Measurements from ENCODE around the gene SYNE1. TPM values are rescaled to one million over a fixed set of nuclear protein-coding genes. Genes with fewer than 3 reads are reported as not detected.
A peak's percentile ranks its signal among the peaks of the same experiment; 100 is the strongest.

Gene SYNE1
- total and polyA plus RNA-seq, 9 donors: 70.4 to 279 (median 154) TPM

DNA sequence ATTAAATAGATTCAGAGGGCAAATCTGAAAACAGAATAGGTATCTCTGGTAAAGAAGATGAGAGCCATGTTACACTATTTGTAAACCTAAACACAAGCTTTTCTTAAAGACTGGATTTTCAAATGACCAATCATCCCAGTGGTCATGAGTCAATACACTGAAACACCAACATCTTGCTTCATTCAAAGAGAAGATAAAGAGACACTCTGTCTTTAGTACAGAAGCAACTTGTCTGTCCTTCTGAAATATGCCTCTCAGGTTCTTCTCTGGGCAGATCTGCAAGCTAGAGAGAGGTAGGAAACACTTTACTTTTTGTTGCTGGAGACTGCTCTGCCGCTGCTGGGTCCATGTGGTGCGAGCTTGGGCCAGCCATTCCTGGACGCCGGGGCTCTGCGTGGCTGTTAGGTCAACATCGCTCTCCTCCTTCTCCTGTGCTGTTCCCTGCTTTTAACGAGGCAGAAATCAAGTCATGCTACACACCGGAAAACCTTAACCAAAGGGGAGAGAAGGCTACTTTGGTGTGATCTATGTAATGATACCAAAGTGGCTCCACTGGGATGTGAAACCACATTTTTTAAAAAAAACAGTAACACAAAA is 368.2 kb downstream of the SYNE1 start:
- Histone ChIP-seq H3K36me3 (no peaks in the 10 kb centered on the region), H3K4me1 (ENCODE audit: insufficient read depth) (peaks cover 16% of the 10 kb centered on the region), H3K4me3 (no peak overlapping the region), H3K27me3 (no peaks in the 10 kb centered on the region), H3K27ac (no peak overlapping the region), H3K9me3 (no peaks in the 10 kb centered on the region)
- 74 to 80% (median 78%) methylated on average over 8 of the region's 8 CpGs for WGBS, 3 donors
- intact Hi-C loops (cut with DNase I): loop anchor here in 3 of 4 donors (5.0 to 10.0 kb wide), 3 partner anchors 504 to 827 kb away; no protein-coding TSS in a partner anchor
- DNase-seq: no peak
- no peak for TF ChIP-seq POLR2A (IDR thresholded peaks at IDR 0.05)
- no peak for TF ChIP-seq EP300 (IDR thresholded peaks at IDR 0.05)
- TF ChIP-seq, protein P1, sequence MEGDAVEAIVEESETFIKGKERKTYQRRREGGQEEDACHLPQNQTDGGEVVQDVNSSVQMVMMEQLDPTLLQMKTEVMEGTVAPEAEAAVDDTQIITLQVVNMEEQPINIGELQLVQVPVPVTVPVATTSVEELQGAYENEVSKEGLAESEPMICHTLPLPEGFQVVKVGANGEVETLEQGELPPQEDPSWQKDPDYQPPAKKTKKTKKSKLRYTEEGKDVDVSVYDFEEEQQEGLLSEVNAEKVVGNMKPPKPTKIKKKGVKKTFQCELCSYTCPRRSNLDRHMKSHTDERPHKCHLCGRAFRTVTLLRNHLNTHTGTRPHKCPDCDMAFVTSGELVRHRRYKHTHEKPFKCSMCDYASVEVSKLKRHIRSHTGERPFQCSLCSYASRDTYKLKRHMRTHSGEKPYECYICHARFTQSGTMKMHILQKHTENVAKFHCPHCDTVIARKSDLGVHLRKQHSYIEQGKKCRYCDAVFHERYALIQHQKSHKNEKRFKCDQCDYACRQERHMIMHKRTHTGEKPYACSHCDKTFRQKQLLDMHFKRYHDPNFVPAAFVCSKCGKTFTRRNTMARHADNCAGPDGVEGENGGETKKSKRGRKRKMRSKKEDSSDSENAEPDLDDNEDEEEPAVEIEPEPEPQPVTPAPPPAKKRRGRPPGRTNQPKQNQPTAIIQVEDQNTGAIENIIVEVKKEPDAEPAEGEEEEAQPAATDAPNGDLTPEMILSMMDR (IDR thresholded peaks at IDR 0.05): no peak

DNA sequence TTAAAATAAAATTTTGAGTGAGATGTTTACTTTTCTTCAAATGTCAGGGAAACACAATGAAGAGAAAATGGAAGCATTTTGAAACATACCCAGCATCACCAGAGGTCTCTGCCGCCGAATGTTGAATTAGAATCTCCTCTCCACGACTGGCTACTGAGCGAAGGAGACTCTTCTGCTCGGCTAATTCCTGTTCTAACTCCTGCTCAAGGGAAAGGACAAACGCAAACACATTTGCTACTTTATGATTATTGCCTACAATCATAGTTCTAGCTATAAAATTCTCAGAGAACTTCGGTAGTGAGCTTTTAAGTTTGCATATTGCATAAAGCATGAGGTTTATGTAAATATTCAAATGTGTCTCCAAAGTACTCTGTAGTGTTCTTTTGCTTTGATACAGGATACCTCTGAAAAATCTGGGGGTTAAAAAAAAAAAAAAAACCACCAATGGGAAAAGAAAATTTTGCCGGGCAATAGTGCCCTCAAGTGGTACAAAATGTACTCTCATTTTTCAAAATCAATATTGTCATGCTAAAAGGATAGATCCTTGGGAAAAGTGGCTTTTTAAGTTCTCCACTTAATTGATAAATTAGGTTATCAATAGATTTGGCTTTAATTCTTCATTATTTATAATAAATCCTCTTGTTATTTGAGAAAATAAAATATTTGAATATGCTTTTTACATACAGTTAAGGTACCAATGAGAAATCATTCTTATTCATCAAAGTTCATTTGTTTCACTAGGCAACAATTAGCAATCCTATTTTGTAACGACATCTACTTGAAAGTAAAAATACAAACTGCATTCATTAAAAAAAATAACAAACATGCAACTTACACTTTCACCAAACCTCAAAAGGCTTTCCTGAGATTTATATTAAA is 369.0 kb downstream of the SYNE1 start:
- H3K4me3 ChIP-seq: peak overlapping the region; percentile 19
- no peaks in the 10 kb centered on the region for H3K36me3 ChIP-seq
- intact Hi-C loops (cut with DNase I): loop anchor here in 3 of 4 donors (5.0 to 10.0 kb wide), 3 partner anchors 503 to 826 kb away; no protein-coding TSS in a partner anchor
- H3K27me3 ChIP-seq: no peaks in the 10 kb centered on the region
- TF ChIP-seq POLR2A (IDR thresholded peaks at IDR 0.05): no peak
- no peak for TF ChIP-seq EP300 (IDR thresholded peaks at IDR 0.05)
- TF ChIP-seq, protein P1 (IDR thresholded peaks at IDR 0.05): peak; percentile 21 to 46 (median 22)
- peak in 1 of 5 donors; percentile 49 for DNase-seq
- peak overlapping the region in 1 of 2 donors; percentile 11 for H3K27ac ChIP-seq
- WGBS, 3 donors: 12 to 19% (median 17%) methylated on average over 9 of the region's 9 CpGs
- H3K9me3 ChIP-seq: no peaks in the 10 kb centered on the region
- peaks cover 13% of the 10 kb centered on the region for H3K4me1 ChIP-seq (ENCODE audit: insufficient read depth)

DNA sequence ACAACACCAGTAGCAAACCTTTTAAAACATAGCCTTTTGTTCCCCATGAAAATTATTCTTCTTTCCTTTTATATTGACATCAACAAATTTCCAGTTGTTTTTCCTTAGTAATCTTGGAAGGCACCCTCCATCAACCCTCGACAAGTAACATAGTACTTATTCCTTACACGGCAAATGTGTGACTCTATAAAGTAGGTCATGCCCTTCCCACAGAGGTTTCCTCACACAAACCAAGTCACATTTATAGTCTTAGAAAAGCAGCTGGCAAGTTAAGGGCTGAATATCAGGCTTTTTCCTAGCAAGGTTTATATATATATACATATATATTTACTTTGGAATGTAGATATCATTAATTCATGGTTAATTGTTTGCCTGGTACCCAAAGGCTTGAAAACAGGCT is 371.5 kb downstream of the SYNE1 start:
- Histone ChIP-seq H3K9me3 (no peaks in the 10 kb centered on the region), H3K4me1 (ENCODE audit: insufficient read depth) (peaks cover 3% of the 10 kb centered on the region), H3K27me3 (no peaks in the 10 kb centered on the region), H3K36me3 (no peaks in the 10 kb centered on the region), H3K27ac (no peak overlapping the region), H3K4me3 (no peak overlapping the region)
- WGBS, 3 donors: 22 to 32% (median 24%) methylated on average over 2 of the region's 2 CpGs
- TF ChIP-seq EP300 (IDR thresholded peaks at IDR 0.05) (no peak), POLR2A (IDR thresholded peaks at IDR 0.05) (no peak)
- TF ChIP-seq, protein P1 (IDR thresholded peaks at IDR 0.05): no peak
- intact Hi-C loops (cut with DNase I): loop anchor here in 3 of 4 donors (5.0 to 10.0 kb wide), 3 partner anchors 501 to 823 kb away; no protein-coding TSS in a partner anchor
- DNase-seq: no peak

DNA sequence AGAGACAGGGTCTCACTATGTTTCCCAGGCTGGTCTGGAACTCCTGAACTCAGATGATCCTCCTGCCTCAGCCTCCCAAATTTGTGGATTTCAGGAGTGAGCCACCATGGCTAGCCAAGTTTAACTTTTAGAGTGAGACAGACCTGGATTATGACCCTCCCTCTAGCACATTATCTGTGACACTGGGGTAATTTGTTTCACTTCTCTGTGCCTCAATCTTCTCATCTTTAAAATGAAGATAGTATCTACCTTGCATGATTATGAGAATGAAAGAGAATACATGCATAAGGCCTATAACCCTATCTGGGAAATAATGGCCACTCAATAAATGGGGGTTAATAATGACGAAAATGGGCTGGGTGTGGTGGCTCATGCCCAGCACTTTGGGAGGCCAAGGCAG is 373.6 kb downstream of the SYNE1 start:
- TF ChIP-seq EP300 (IDR thresholded peaks at IDR 0.05) (no peak), POLR2A (IDR thresholded peaks at IDR 0.05) (no peak)
- TF ChIP-seq, protein P1 (IDR thresholded peaks at IDR 0.05): no peak
- no peaks in the 10 kb centered on the region for H3K9me3 ChIP-seq
- H3K27ac ChIP-seq: no peak overlapping the region
- no peak overlapping the region for H3K4me3 ChIP-seq
- H3K36me3 ChIP-seq: no peaks in the 10 kb centered on the region
- intact Hi-C loops (cut with DNase I): loop anchor here in 2 of 4 donors (10.0 kb wide), 2 partner anchors 499 to 569 kb away; no protein-coding TSS in a partner anchor
- peaks cover 3% of the 10 kb centered on the region for H3K4me1 ChIP-seq (ENCODE audit: insufficient read depth)
- WGBS, 3 donors: 48 to 97% (median 50%) methylated on average over 1 of the region's 1 CpG
- DNase-seq: no peak
- no peaks in the 10 kb centered on the region for H3K27me3 ChIP-seq

Data from ovary (tissue), 9 donors.